ENCODE measurements around the gene NEURL1B.

The NEURL1B gene

DNA sequence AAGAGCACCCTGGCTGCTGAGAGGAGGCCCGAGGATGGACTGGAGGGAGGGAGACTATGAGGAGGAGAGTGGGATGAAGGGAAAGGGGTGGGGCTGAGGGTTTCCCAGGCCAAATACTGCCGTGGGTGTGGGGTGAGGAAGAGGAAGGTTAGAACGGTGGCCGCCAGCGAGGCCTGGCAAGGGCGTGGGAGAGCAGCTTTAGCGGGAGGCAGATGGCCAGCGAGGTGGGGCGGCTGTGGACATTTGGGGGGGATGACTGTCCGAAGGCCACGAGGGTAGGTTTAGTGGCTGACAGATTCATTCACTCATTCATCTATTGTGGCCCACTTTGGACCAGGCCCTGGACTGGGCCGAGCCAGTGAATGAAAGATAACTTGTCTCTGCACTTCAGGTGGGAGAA lies 47.8 kb upstream of the NEURL1B start:
- TF ChIP-seq, protein P1, sequence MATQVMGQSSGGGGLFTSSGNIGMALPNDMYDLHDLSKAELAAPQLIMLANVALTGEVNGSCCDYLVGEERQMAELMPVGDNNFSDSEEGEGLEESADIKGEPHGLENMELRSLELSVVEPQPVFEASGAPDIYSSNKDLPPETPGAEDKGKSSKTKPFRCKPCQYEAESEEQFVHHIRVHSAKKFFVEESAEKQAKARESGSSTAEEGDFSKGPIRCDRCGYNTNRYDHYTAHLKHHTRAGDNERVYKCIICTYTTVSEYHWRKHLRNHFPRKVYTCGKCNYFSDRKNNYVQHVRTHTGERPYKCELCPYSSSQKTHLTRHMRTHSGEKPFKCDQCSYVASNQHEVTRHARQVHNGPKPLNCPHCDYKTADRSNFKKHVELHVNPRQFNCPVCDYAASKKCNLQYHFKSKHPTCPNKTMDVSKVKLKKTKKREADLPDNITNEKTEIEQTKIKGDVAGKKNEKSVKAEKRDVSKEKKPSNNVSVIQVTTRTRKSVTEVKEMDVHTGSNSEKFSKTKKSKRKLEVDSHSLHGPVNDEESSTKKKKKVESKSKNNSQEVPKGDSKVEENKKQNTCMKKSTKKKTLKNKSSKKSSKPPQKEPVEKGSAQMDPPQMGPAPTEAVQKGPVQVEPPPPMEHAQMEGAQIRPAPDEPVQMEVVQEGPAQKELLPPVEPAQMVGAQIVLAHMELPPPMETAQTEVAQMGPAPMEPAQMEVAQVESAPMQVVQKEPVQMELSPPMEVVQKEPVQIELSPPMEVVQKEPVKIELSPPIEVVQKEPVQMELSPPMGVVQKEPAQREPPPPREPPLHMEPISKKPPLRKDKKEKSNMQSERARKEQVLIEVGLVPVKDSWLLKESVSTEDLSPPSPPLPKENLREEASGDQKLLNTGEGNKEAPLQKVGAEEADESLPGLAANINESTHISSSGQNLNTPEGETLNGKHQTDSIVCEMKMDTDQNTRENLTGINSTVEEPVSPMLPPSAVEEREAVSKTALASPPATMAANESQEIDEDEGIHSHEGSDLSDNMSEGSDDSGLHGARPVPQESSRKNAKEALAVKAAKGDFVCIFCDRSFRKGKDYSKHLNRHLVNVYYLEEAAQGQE (IDR thresholded peaks at IDR 0.05; ENCODE audit: insufficient replicate concordance, low read depth): no peak
- no peak for TF ChIP-seq GABPA (IDR thresholded peaks at IDR 0.05; ENCODE audit: low read depth)
- no peak for TF ChIP-seq POLR2AphosphoS5 (IDR thresholded peaks at IDR 0.05; ENCODE audit: low read depth)
- TF ChIP-seq, protein P2, sequence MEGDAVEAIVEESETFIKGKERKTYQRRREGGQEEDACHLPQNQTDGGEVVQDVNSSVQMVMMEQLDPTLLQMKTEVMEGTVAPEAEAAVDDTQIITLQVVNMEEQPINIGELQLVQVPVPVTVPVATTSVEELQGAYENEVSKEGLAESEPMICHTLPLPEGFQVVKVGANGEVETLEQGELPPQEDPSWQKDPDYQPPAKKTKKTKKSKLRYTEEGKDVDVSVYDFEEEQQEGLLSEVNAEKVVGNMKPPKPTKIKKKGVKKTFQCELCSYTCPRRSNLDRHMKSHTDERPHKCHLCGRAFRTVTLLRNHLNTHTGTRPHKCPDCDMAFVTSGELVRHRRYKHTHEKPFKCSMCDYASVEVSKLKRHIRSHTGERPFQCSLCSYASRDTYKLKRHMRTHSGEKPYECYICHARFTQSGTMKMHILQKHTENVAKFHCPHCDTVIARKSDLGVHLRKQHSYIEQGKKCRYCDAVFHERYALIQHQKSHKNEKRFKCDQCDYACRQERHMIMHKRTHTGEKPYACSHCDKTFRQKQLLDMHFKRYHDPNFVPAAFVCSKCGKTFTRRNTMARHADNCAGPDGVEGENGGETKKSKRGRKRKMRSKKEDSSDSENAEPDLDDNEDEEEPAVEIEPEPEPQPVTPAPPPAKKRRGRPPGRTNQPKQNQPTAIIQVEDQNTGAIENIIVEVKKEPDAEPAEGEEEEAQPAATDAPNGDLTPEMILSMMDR (IDR thresholded peaks at IDR 0.05; ENCODE audit: insufficient read depth, low read length): no peak
- no peak for TF ChIP-seq SPI1 (IDR thresholded peaks at IDR 0.05; ENCODE audit: borderline replicate concordance, low read depth)
- no peak for DNase-seq (ENCODE audit: low read depth in 1 of 2, low spot score in 1 of 2)
- Histone ChIP-seq H3K27ac (replicated peaks) (no peak overlapping the region), H3K27me3 (ENCODE audit: insufficient read depth, poor library complexity, severe bottlenecking) (no peaks in the 10 kb centered on the region), H3K4me3 (replicated peaks; ENCODE audit: insufficient read depth, low read length) (no peak overlapping the region)

DNA sequence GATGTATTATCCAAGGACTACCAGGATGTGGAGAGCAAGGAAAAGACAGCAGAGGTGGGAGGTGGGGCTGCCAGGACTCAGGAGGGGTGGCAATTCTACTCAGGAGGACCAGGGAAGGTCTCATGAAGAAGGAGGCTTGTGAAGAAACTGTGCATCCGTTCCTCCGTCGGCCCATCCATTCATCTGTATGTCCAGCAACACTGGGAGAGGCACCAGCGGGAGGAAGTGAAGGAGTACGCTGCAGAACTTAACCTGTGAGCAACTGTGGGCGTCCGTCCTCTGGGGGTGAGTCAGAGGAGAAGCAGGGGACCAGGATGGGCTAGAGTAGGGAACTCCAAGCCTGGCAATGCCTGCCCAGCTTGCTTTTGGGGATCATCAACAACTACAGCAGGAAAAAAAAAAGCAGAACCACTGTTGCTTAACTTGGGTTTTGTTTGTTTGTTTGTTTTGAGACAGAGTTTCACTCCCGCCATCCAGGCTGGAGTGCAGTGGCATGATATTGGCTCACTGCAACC lies 47.3 kb upstream of the NEURL1B start:
- DNase-seq (ENCODE audit: low read depth in 1 of 2, low spot score in 1 of 2): no peak
- no peak overlapping the region for H3K4me3 ChIP-seq (replicated peaks; ENCODE audit: insufficient read depth, low read length)
- H3K27me3 ChIP-seq (ENCODE audit: insufficient read depth, poor library complexity, severe bottlenecking): no peaks in the 10 kb centered on the region
- TF ChIP-seq SPI1 (IDR thresholded peaks at IDR 0.05; ENCODE audit: borderline replicate concordance, low read depth) (no peak), GABPA (IDR thresholded peaks at IDR 0.05; ENCODE audit: low read depth) (no peak), POLR2AphosphoS5 (IDR thresholded peaks at IDR 0.05; ENCODE audit: low read depth) (no peak)
- TF ChIP-seq, protein P1 (IDR thresholded peaks at IDR 0.05; ENCODE audit: insufficient replicate concordance, low read depth): no peak
- TF ChIP-seq, protein P2 (IDR thresholded peaks at IDR 0.05; ENCODE audit: insufficient read depth, low read length): no peak
- H3K27ac ChIP-seq (replicated peaks): no peak overlapping the region

DNA sequence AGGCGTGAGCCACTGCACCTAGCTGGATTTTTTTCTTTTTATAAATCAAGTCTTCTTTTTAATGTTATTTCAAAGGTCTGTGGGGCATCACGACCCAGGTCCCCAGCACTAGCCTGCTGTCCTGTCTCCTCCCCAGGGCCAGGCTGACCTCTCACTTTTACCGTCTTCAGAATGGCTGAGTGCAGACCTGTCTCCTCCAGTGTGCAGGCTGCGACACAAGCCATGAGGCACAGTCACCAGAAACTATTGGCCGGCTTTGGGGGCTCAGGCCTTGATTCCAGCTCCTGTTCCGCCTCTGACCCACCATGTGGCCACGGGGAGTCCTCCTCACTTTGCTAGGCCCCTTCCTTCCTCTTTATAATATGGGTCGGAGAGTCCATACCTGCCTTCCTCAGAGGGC lies 46.6 kb upstream of the NEURL1B start:
- no peak for TF ChIP-seq GABPA (IDR thresholded peaks at IDR 0.05; ENCODE audit: low read depth)
- Histone ChIP-seq H3K27ac (replicated peaks) (no peak overlapping the region), H3K27me3 (ENCODE audit: insufficient read depth, poor library complexity, severe bottlenecking) (no peaks in the 10 kb centered on the region), H3K4me3 (replicated peaks; ENCODE audit: insufficient read depth, low read length) (no peak overlapping the region)
- no peak for DNase-seq (ENCODE audit: low read depth in 1 of 2, low spot score in 1 of 2)

DNA sequence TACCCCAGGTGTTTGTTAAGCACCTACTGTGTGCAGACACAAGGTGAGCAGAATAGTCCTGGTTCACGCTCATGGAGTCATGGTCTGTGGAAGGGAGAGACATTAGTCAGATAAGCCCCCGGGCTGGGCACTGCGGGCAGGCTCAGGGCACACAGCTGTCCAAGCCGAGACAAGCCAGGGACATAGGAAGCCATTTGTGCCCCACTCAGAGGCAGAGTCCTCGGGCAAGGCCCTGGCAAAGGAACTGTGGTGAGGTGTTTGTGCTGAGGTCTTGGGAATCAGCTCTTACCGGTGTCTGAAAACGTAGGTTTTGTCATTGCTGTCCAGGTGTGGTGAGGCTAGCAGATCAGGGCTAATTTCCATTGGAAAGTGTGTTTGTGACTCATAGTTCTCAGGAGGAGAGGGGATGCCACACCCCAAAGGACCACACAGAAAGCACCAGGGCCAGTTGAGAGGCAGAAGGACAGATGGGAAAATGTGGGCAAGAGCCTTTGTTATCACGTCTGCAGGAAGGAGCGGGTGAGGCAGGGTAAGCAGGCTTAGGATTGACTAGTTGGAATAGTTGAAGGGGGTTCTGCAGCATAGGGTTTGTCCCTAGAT lies 46.1 kb upstream of the NEURL1B start:
- no peak overlapping the region for H3K27ac ChIP-seq (replicated peaks)
- H3K4me3 ChIP-seq (replicated peaks; ENCODE audit: insufficient read depth, low read length): no peak overlapping the region
- DNase-seq (ENCODE audit: low read depth in 1 of 2, low spot score in 1 of 2): no peak
- TF ChIP-seq SPI1 (IDR thresholded peaks at IDR 0.05; ENCODE audit: borderline replicate concordance, low read depth) (no peak), POLR2AphosphoS5 (IDR thresholded peaks at IDR 0.05; ENCODE audit: low read depth) (no peak), GABPA (IDR thresholded peaks at IDR 0.05; ENCODE audit: low read depth) (no peak)
- TF ChIP-seq, protein P1 (IDR thresholded peaks at IDR 0.05; ENCODE audit: insufficient replicate concordance, low read depth): no peak
- TF ChIP-seq, protein P2 (IDR thresholded peaks at IDR 0.05; ENCODE audit: insufficient read depth, low read length): no peak
- no peaks in the 10 kb centered on the region for H3K27me3 ChIP-seq (ENCODE audit: insufficient read depth, poor library complexity, severe bottlenecking)

Data from HL-60 (cell line).